Activated naive CD8-positive, alpha-beta T cell treated with anti-CD3 and anti-CD28 coated beads, Interleukin-2, amount 50 U/mL, for 24 hours (primary cell): ENCODE measurements around the gene ZNF345.

Experiments
- ATAC-seq: fragments of 150-1000 bp; cut with Tn5 transposase; one replicate; pipeline ENCODE4 v1.10.0; 2021
- DNase-seq: peaks from one replicate; pipeline ENCODE4 v3.0.0; 2021
- H3K27ac Mint-ChIP-seq: one replicate; pipeline ENCODE4 v1.8.0; 2021; ENCODE audit warnings: mild to moderate bottlenecking, mixed read lengths
- H3K27me3 Mint-ChIP-seq: one replicate; pipeline ENCODE4 v1.8.0; 2021; ENCODE audit warnings: mixed read lengths
- H3K36me3 Mint-ChIP-seq: one replicate; pipeline ENCODE4 v1.8.0; 2021; ENCODE audit warnings: low read depth, mixed read lengths
- H3K4me1 Mint-ChIP-seq: one replicate; pipeline ENCODE4 v1.8.0; 2021; ENCODE audit warnings: mixed read lengths
- H3K4me3 Mint-ChIP-seq: one replicate; pipeline ENCODE4 v1.8.0; 2021; ENCODE audit warnings: mild to moderate bottlenecking, moderate library complexity, mixed read lengths
- H3K9me3 Mint-ChIP-seq: one replicate; pipeline ENCODE4 v1.8.0; 2021; ENCODE audit warnings: mixed read lengths

The ZNF345 gene

DNA sequence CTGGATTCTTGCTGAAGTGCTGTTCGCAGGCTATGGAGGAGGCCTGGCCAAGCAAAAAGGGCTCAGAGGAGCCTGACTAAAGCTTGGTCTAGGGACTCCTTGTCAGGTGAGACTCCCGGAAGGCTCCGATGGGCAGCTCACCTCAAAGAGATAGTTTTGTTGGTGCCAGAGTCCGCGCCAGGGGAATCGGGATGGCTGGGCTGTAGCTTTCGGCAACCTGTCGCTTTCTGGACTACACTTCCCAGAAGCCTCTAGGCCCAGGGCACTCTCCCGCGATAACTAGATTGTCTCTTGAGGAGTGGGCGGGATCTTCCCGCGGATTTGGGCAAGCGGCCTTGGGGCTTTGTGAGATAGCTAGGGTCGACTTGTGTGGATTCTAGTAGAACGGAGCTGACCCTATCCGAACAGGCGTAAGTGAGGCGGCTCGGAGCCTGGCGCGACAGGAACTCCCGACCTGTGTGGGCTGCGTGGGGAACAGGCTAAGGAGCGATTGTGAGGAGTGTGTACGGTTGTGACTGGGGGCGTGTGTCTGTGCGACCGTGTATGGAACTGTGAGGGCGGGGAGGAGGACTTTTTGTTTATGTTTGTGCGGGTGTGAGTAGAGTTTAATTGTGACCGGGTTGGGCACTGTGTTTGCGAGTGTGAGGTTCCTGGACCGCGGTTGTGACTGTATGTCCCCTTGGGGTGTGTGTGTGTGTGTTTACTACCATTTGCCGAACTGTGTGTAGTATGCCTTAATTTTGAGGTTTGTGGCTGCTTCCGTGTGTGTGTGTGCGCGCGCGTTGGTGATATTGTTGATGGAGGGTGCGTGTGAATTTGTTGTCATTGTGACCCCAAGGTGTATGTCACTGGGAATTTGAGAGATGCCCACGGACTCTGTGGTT is at the start of gene ZNF345:
TSS of gene ZNF345 (plus strand) at position 318 of the 884 bp plus-strand sequence. CDS start 25,955 bp downstream, outside the sequence.
- DNase-seq (peak; percentile 78), ATAC-seq (peak; percentile 87)
- Mint-ChIP-seq H3K9me3 (peaks cover 23% of the 10 kb centered on the region), H3K36me3 (peaks cover 55% of the 10 kb centered on the region), H3K4me1 (peaks cover 20% of the 10 kb centered on the region), H3K27ac (no peak within 1 kb of the TSS), H3K27me3 (no peaks in the 10 kb centered on the region), H3K4me3 (no peak within 1 kb of the TSS)

DNA sequence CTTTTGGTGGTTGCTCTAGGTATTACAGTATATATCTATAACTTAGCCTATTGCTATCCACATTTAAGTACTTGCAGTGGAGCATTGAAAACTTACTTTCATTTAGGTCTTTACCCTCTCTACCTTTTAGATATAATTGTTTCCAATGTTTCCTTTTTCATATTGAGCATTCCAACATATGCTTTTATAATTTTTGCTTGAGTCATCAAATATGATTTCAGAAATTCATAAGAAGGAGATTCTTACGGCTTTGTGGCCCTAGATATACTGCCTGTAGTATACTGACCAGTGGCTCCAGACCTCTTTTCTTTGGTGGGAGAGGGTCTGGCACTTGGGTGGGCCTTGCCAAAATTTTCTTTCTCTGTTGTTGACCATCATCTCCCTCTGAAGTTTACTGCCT is 45.3 kb upstream of the ZNF345 start:
- Mint-ChIP-seq H3K4me1 (no peaks in the 10 kb centered on the region), H3K36me3 (peaks cover 73% of the 10 kb centered on the region), H3K9me3 (peaks cover 47% of the 10 kb centered on the region), H3K27me3 (no peaks in the 10 kb centered on the region), H3K27ac (no peak overlapping the region), H3K4me3 (no peak overlapping the region)
- DNase-seq: no peak
- ATAC-seq: no peak

DNA sequence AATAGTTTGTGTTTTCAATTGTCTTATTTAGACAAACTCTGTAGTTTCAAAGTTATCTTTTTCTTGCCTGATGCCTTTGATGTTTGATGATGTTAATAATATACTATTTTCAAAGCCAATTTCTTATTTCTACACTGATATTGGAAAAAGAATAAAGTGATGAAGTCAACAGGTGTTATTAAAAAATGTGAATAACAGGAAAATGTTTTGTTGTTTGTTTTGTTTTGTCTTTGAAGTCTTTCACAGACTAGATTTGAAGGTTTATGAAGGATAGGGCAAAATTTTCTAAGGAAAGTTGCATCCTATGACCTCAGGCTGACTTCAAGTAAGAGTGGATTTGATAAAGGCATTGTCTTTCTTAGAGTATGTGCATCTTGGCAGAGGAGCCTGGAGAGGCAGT is 43.6 kb upstream of the ZNF345 start:
- no peak overlapping the region for H3K4me3 Mint-ChIP-seq
- no peak for DNase-seq
- no peaks in the 10 kb centered on the region for H3K27me3 Mint-ChIP-seq
- no peaks in the 10 kb centered on the region for H3K4me1 Mint-ChIP-seq
- no peak overlapping the region for H3K27ac Mint-ChIP-seq
- ATAC-seq: no peak
- H3K36me3 Mint-ChIP-seq: peaks cover 75% of the 10 kb centered on the region
- H3K9me3 Mint-ChIP-seq: peaks cover 61% of the 10 kb centered on the region

DNA sequence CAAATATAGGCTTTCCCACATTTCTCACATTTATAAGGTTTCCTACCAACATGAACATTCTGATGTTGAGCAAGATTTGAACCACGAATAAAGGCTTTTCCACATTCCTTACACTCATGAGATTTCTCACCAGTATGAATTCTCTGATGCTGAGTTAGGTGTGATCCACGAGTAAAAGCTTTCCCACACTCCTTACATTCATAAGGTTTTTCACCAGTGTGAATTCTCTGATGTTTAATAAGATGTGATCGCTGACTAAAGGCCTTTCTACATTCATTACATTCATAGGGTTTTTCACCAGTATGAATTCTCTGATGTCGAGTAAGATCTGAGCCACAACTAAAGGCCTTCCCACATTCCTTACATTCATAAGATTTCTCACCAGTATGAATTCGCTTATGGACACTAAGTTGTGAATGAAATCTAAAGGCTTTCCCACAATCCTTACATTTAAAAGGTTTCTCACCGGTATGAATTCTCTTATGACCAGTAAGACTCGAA is 31.5 kb upstream of the ZNF345 start:
- Mint-ChIP-seq H3K4me3 (no peak overlapping the region), H3K27ac (no peak overlapping the region), H3K27me3 (no peaks in the 10 kb centered on the region), H3K9me3 (peaks cover 43% of the 10 kb centered on the region), H3K4me1 (no peaks in the 10 kb centered on the region), H3K36me3 (peaks cover 95% of the 10 kb centered on the region)
- ATAC-seq (no peak), DNase-seq (no peak)

- Mint-ChIP-seq H3K27ac (no peak overlapping the region), H3K4me3 (no peak overlapping the region), H3K27me3 (no peaks in the 10 kb centered on the region), H3K4me1 (no peaks in the 10 kb centered on the region), H3K36me3 (peaks cover 94% of the 10 kb centered on the region), H3K9me3 (peaks cover 57% of the 10 kb centered on the region)
- DNase-seq: no peak
- ATAC-seq: no peak
Observed at GRCh38 chr19:36821758-36822157, 28.9 kb upstream of the ZNF345 start.

DNA sequence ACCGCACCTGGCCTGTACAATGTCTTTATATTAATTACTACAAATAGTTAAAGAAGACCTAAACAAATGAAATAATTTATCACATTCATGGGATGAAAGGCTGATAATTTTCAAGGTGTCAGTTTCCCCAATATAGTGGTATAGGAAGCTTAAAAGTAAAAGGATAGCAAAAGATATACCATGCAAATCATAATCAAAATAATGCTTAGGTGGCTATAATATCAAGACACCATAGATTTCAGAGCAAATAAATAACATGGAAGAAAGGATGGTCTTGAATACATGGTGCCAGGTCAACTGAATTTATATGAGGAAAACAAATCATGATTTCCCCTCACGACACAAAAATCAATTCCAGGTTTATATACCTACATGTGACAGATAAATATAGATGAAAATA is 17.2 kb upstream of the ZNF345 start:
- H3K36me3 Mint-ChIP-seq: peaks cover 60% of the 10 kb centered on the region
- peaks cover 66% of the 10 kb centered on the region for H3K9me3 Mint-ChIP-seq
- no peaks in the 10 kb centered on the region for H3K27me3 Mint-ChIP-seq

GRCh38 chr19:36837176-36837905 is 13.3 kb upstream of the ZNF345 start:
- no peak overlapping the region for H3K4me3 Mint-ChIP-seq
- ATAC-seq (no peak), DNase-seq (no peak)
- peaks cover 2% of the 10 kb centered on the region for H3K4me1 Mint-ChIP-seq
- peaks cover 49% of the 10 kb centered on the region for H3K9me3 Mint-ChIP-seq
- no peaks in the 10 kb centered on the region for H3K27me3 Mint-ChIP-seq
- H3K36me3 Mint-ChIP-seq: peaks cover 46% of the 10 kb centered on the region
- no peak overlapping the region for H3K27ac Mint-ChIP-seq

More for the DNA sequence above, 17.2 kb upstream of the ZNF345 start:
- Mint-ChIP-seq H3K4me1 (peaks cover 2% of the 10 kb centered on the region), H3K4me3 (no peak overlapping the region), H3K27ac (no peak overlapping the region)
- ATAC-seq (no peak), DNase-seq (no peak)

- Mint-ChIP-seq H3K36me3 (peaks cover 43% of the 10 kb centered on the region), H3K4me3 (no peak within 1 kb of the TSS), H3K4me1 (peaks cover 2% of the 10 kb centered on the region), H3K27ac (no peak within 1 kb of the TSS), H3K9me3 (peaks cover 44% of the 10 kb centered on the region), H3K27me3 (no peaks in the 10 kb centered on the region)
- DNase-seq: peak; percentile 80
- peak; percentile 98 for ATAC-seq
Observed at GRCh38 chr19:36837906-36838783, 12.5 kb upstream of the ZNF345 start, which contains the start of gene ZNF790. TSS of gene ZNF790 (minus strand) at chr19:36838387. CDS start at chr19:36825619, 12,768 bp downstream.

- Mint-ChIP-seq H3K4me1 (peaks cover 2% of the 10 kb centered on the region), H3K27me3 (no peaks in the 10 kb centered on the region), H3K27ac (no peak overlapping the region), H3K4me3 (no peak overlapping the region), H3K36me3 (peaks cover 42% of the 10 kb centered on the region), H3K9me3 (peaks cover 39% of the 10 kb centered on the region)
- DNase-seq: no peak
- no peak for ATAC-seq
Observed at GRCh38 chr19:36838784-36839324, 11.8 kb upstream of the ZNF345 start.

GRCh38 chr19:36847968-36848367 is 2.7 kb upstream of the ZNF345 start:
- H3K9me3 Mint-ChIP-seq: peaks cover 11% of the 10 kb centered on the region
- H3K27ac Mint-ChIP-seq: no peak overlapping the region
- H3K4me3 Mint-ChIP-seq: no peak overlapping the region
- ATAC-seq (no peak), DNase-seq (no peak)
- peaks cover 55% of the 10 kb centered on the region for H3K36me3 Mint-ChIP-seq
- H3K4me1 Mint-ChIP-seq: peaks cover 12% of the 10 kb centered on the region
- H3K27me3 Mint-ChIP-seq: no peaks in the 10 kb centered on the region

DNA sequence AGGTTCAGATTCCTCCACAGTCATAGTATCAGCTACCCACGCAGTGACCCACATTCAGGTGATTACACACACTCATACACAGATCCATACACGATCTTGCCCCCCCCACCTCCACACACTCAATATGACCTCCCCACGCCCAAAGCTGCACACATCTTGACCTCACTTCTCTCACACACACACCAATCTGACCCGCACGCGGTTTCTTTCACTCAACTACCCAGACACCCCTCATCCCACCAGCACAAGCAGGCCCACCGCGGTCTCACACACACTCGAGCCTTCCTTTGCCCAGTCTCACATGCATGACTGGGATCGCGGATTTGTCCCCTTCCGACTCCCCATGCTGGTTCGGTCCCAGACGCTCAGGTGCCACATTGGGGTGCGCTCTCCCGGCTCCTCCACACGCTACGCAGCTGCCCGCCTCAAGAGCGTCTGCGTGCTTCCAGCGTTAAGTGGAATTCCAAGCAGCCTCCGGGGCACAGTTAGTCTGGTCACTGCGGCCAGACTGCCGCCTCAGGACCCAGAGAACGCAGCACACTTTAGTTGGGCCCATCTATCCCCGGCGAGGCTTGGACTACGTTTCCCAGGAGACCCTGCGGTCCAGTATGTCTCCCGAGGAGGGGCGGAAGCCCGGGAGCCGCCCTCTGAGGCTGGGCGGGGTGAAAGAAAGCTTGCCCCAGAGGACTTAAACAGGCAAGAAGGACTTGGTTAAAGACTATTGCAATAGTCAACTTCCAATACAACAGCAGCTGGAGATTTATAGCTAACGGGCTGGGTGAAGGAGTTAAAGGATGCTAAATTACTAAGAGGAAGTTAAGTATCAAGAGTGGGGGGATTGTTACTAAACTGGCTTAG is 746 bp upstream of the ZNF345 start:
- Mint-ChIP-seq H3K36me3 (peaks cover 58% of the 10 kb centered on the region), H3K4me1 (peaks cover 18% of the 10 kb centered on the region), H3K9me3 (peaks cover 25% of the 10 kb centered on the region), H3K27ac (no peak overlapping the region), H3K4me3 (no peak overlapping the region), H3K27me3 (no peaks in the 10 kb centered on the region)
- peak; percentile 94 for ATAC-seq
- peak; percentile 86 for DNase-seq

DNA sequence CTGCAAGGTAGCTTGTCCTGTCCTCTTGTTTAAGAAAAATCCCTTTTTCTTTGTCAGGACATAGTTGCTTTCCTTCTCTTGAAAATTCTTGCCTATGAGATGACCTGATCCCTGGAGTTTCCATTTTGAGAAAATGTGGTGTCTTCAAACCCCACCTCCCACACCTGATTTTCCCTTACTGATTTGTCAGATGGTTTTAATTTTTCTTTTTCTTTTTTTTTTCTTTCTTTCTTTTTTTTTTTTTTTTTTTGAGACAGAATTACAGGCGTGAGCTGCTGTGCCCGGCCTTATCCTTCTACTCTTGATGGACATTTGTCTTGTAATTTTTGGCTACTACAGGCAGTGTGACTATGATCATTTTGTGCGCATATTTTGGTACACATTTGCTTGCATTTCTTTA is 1.2 kb downstream of the ZNF345 start:
- Mint-ChIP-seq H3K9me3 (peaks cover 30% of the 10 kb centered on the region), H3K27ac (no peak overlapping the region), H3K36me3 (peaks cover 52% of the 10 kb centered on the region), H3K4me3 (no peak overlapping the region), H3K27me3 (no peaks in the 10 kb centered on the region), H3K4me1 (peaks cover 20% of the 10 kb centered on the region)
- ATAC-seq (no peak), DNase-seq (no peak)
